SK-N-SH (cell line): ENCODE measurements around the gene TMEM214. TPM values are rescaled to one million over a fixed set of nuclear protein-coding genes. Genes with fewer than 3 reads are reported as not detected.
A peak's percentile ranks its signal among the peaks of the same experiment; 100 is the strongest.

Experiments
- CTCF ChIA-PET: fragments of 300-600, 350-600 bp; formaldehyde crosslinking; extraction: SDS; loops from one replicate; lab custom pipeline; 2021; lab: Yijun Ruan, JAX
- POLR2A ChIA-PET: fragments of 350-600 bp; sonication (Branson Sonifier 250); formaldehyde crosslinking; extraction: SDS; loops from one replicate; lab custom pipeline; 2020; ENCODE audit warnings: antibody characterized with exemption, inconsistent platforms; lab: Yijun Ruan, JAX
- DNase-seq: peaks from one replicate; pipeline ENCODE4 v3.0.0; 2012
- H2AFZ ChIP-seq: fragments of 200-600 bp; sonication (generic); 2 replicates; pipeline ENCODE4 v1.8.1; 2016; ENCODE audit warnings: antibody characterized with exemption, mild to moderate bottlenecking, low read depth
- H3F3A ChIP-seq: fragments of 200-600 bp; sonication (generic); replicated peaks from 2 replicates; pipeline ENCODE3; 2016; ENCODE audit warnings: antibody characterized with exemption, mild to moderate bottlenecking; ENCODE audit not compliant: insufficient read depth
- H3K27ac ChIP-seq, 2 experiments: fragments of 200-500 bp in 1 of 2; fragments of 200-600 bp in 1 of 2; sonication (Bioruptor generic) in 1 of 2; sonication (generic), shearing (Covaris generic) in 1 of 2; 2 replicates each; pipeline versions ENCODE4 v1.5.1 to v1.6.1; 2014 to 2016; ENCODE audit warnings: low read depth in 2 of 2, inconsistent platforms in 1 of 2, low read length in 1 of 2, mild to moderate bottlenecking in 1 of 2, mixed read lengths in 1 of 2
- H3K27me3 ChIP-seq: fragments of 200-600 bp; sonication (generic), shearing (Covaris generic); 2 replicates; pipeline ENCODE4 v1.6.1; 2016; ENCODE audit warnings: mixed run types; ENCODE audit not compliant: insufficient read depth
- H3K36me3 ChIP-seq, 2 experiments: fragments of 200-500 bp in 1 of 2; fragments of 200-600 bp in 1 of 2; sonication (Bioruptor generic) in 1 of 2; sonication (generic) in 1 of 2; replicated peaks in 1 of 2; 2 replicates each; pipeline versions ENCODE3 to v1.5.1; 2014 to 2016; ENCODE audit warnings: low read length in 1 of 2, mild to moderate bottlenecking in 1 of 2; ENCODE audit not compliant: insufficient read depth in 2 of 2, control insufficient read depth in 1 of 2
- H3K4me1 ChIP-seq, 2 experiments: fragments of 200-500 bp in 1 of 2; fragments of 200-600 bp in 1 of 2; sonication (Bioruptor generic) in 1 of 2; sonication (generic), shearing (Covaris generic) in 1 of 2; 2 replicates each; pipeline versions ENCODE4 v1.5.1 to v1.6.1; 2014 to 2016; ENCODE audit warnings: low read depth in 1 of 2, low read length in 1 of 2, mixed run types in 1 of 2; ENCODE audit not compliant: insufficient read depth in 2 of 2, control insufficient read depth in 1 of 2
- H3K4me2 ChIP-seq: fragments of 200-600 bp; sonication (generic), shearing (Covaris generic); 2 replicates; pipeline ENCODE4 v1.6.1; 2017; ENCODE audit warnings: mixed run types
- H3K4me3 ChIP-seq, 2 experiments: fragments of 200-500 bp in 1 of 2; fragments of 200-600 bp in 1 of 2; sonication (Bioruptor generic) in 1 of 2; sonication (generic), shearing (Covaris generic) in 1 of 2; 2 replicates each; pipeline versions ENCODE4 v1.5.1 to v1.8.1; 2014 to 2016; ENCODE audit warnings: low read depth in 2 of 2, inconsistent platforms in 1 of 2, low read length in 1 of 2, mild to moderate bottlenecking in 1 of 2, mixed read lengths in 1 of 2, moderate library complexity in 1 of 2
- H3K79me2 ChIP-seq: fragments of 200-600 bp; sonication (generic); 2 replicates; pipeline ENCODE4 v1.8.1; 2017; ENCODE audit warnings: mild to moderate bottlenecking; ENCODE audit not compliant: insufficient read depth
- H3K9ac ChIP-seq: fragments of 200-600 bp; sonication (generic); 2 replicates; pipeline ENCODE4 v1.6.1; 2017; ENCODE audit warnings: mixed run types
- H3K9me2 ChIP-seq: fragments of 200-600 bp; sonication (generic); 2 replicates; pipeline ENCODE4 v1.6.1; 2017; ENCODE audit warnings: mixed run types
- H3K9me3 ChIP-seq: fragments of 200-600 bp; sonication (generic); 2 replicates; pipeline ENCODE4 v1.6.1; 2017; ENCODE audit warnings: mixed run types, mild to moderate bottlenecking, moderate library complexity
- H4K20me1 ChIP-seq: fragments of 200-600 bp; sonication (generic); 2 replicates; pipeline ENCODE4 v1.6.1; 2017; ENCODE audit warnings: mild to moderate bottlenecking, mixed run types; ENCODE audit not compliant: insufficient read depth
- CHD2 ChIP-seq: fragments of 150-350 bp; IDR thresholded peaks from 2 replicates; pipeline ENCODE4 v1.6.1; 2018; ENCODE audit warnings: low read length; ENCODE audit not compliant: partially characterized antibody
- ELF1 ChIP-seq: IDR thresholded peaks from 2 replicates; pipeline ENCODE4 v1.4.0; 2012
- EP300 ChIP-seq, 2 experiments: IDR thresholded peaks; 2 replicates each; pipeline versions ENCODE4 v1.4.0 to v1.6.1; 2012; ENCODE audit warnings: borderline replicate concordance in 1 of 2, low read depth in 1 of 2, low read length in 1 of 2
- EZH2phosphoT487 ChIP-seq: fragments of 200-600 bp; sonication (generic); IDR thresholded peaks from 2 replicates; pipeline ENCODE4 v1.6.1; 2017; ENCODE audit warnings: low read depth, mixed run types, mild to moderate bottlenecking, antibody characterized with exemption, moderate library complexity, borderline replicate concordance
- FOSL2 ChIP-seq: IDR thresholded peaks from 2 replicates; pipeline ENCODE4 v1.4.0; 2012; ENCODE audit warnings: low read depth, mild to moderate bottlenecking, moderate library complexity, borderline replicate concordance
- FOXM1 ChIP-seq: IDR thresholded peaks from 2 replicates; pipeline ENCODE4 v1.4.0; 2012; ENCODE audit warnings: low read depth, mild to moderate bottlenecking
- GATA2 ChIP-seq: sonication (generic); formaldehyde crosslinking; IDR thresholded peaks from 2 replicates; pipeline ENCODE4 v1.5.0; 2020; ENCODE audit warnings: mild to moderate bottlenecking, missing genetic modification reagents
- IRF3 ChIP-seq: fragments of 150-350 bp; IDR thresholded peaks from 2 replicates; pipeline ENCODE4 v1.6.1; 2016; ENCODE audit warnings: mild to moderate bottlenecking, low read depth, low read length
- MAX ChIP-seq: IDR thresholded peaks from 2 replicates; pipeline ENCODE4 v1.4.0; 2012; ENCODE audit warnings: low read depth
- MEF2A ChIP-seq: IDR thresholded peaks from 2 replicates; pipeline ENCODE4 v1.4.0; 2012; ENCODE audit warnings: low read depth, borderline replicate concordance
- MXI1 ChIP-seq: IDR thresholded peaks from 2 replicates; pipeline ENCODE4 v1.6.1; 2012; ENCODE audit warnings: mild to moderate bottlenecking, low read depth, low read length, improper control_type of control experiment
- NFIC ChIP-seq: IDR thresholded peaks from 2 replicates; pipeline ENCODE4 v1.4.0; 2012; ENCODE audit warnings: borderline replicate concordance
- NRF1 ChIP-seq: IDR thresholded peaks from 2 replicates; pipeline ENCODE4 v1.6.1; 2012; ENCODE audit warnings: low read depth, mild to moderate bottlenecking, low read length
- POLR2AphosphoS5 ChIP-seq: IDR thresholded peaks from 2 replicates; pipeline ENCODE4 v1.6.1; 2012; ENCODE audit warnings: low read depth, low read length
- RFX5 ChIP-seq: IDR thresholded peaks from 2 replicates; pipeline ENCODE4 v1.6.1; 2012; ENCODE audit warnings: mild to moderate bottlenecking, improper control_type of control experiment, low read length
- SIN3A ChIP-seq: IDR thresholded peaks from 2 replicates; pipeline ENCODE4 v1.6.1; 2012; ENCODE audit warnings: low read depth, mild to moderate bottlenecking, low read length, moderate library complexity, borderline replicate concordance
- SMC3 ChIP-seq: IDR thresholded peaks from 2 replicates; pipeline ENCODE4 v1.6.1; 2012; ENCODE audit warnings: low read depth, low read length, improper control_type of control experiment
- TAF1 ChIP-seq: IDR thresholded peaks from 2 replicates; pipeline ENCODE4 v1.6.1; 2012; ENCODE audit warnings: low read depth, mild to moderate bottlenecking, low read length, moderate library complexity, borderline replicate concordance
- TEAD4 ChIP-seq: IDR thresholded peaks from 2 replicates; pipeline ENCODE4 v1.4.0; 2012; ENCODE audit warnings: mild to moderate bottlenecking, borderline replicate concordance; ENCODE audit not compliant: insufficient read depth
- ZBTB33 ChIP-seq: IDR thresholded peaks from 2 replicates; pipeline ENCODE4 v1.4.0; 2012; ENCODE audit warnings: low read depth, borderline replicate concordance
- WGBS: methylation state at CpG from one replicate; pipeline ENCODE4 v1.1.6; 2017; ENCODE audit warnings: low lambda C conversion rate; 5-methylcytosine and 5-hydroxymethylcytosine counted together
- polyA plus RNA-seq, 3 experiments: library from polyadenylated mRNA; depleted of rRNA; stranded (reverse); fragments of >200 nt; gene quantifications; 2 replicates each; pipeline ENCODE4 v1.2.3, GENCODE V29; 2012

Gene TMEM214
- polyA plus RNA-seq, 1 of the 3 experiments (the other 2 are of a cell fraction), result 69.4 TPM

- TF ChIP-seq MEF2A, result no peak
- peak; percentile 76 for TF ChIP-seq TAF1
- no peak for TF ChIP-seq GATA2 (CRISPR knock-in tag)
- no peak for TF ChIP-seq FOSL2
- no peak for TF ChIP-seq TEAD4
- no peak for TF ChIP-seq SMC3
- TF ChIP-seq EZH2phosphoT487, result no peak
- peak; percentile 91 for TF ChIP-seq CHD2
- TF ChIP-seq RFX5, result no peak
- peak; percentile 96 for TF ChIP-seq MXI1
- no peak for TF ChIP-seq IRF3
- no peak for TF ChIP-seq NFIC
Observed at GRCh38 chr2:27032495-27033252, at the start of gene TMEM214 (continued).

GRCh38 chr2:26983746-26984145, 49.0 kb upstream of the TMEM214 start:
- no peaks in the 10 kb centered on the region for H3K9me2 ChIP-seq
- no peak overlapping the region for H3K4me3 ChIP-seq
- no peak overlapping the region for H2AFZ ChIP-seq
- H3K36me3 ChIP-seq, result no peaks in the 10 kb centered on the region
- no peak for TF ChIP-seq POLR2AphosphoS5
- no peak for TF ChIP-seq FOXM1
- no peak for TF ChIP-seq ELF1
- TF ChIP-seq SIN3A, result no peak
- TF ChIP-seq MXI1, result no peak
- TF ChIP-seq ZBTB33, result no peak
- TF ChIP-seq CHD2, result no peak
- TF ChIP-seq MAX, result no peak
- TF ChIP-seq EP300 (IDR thresholded peaks at IDR 0.05; ENCODE audit: borderline replicate concordance in 1 of 2, low read depth in 1 of 2, low read length in 1 of 2), result no peak
- TF ChIP-seq SMC3, result no peak
- no peak for TF ChIP-seq NRF1
- TF ChIP-seq TAF1, result no peak
- TF ChIP-seq, all 33 proteins: peak for 0
- Histone ChIP-seq H3K27ac (no peak overlapping the region), H3K9me3 (no peaks in the 10 kb centered on the region), H3F3A (peaks cover 14% of the 10 kb centered on the region), H3K27me3 (no peaks in the 10 kb centered on the region), H3K4me2 (no peak overlapping the region), H3K4me1 (peaks cover 12% of the 10 kb centered on the region in 2 experiments; a peak in 3 of 4 replicates), H3K9ac (no peak overlapping the region), H4K20me1 (peaks cover 8% of the 10 kb centered on the region), H3K79me2 (no peaks in the 10 kb centered on the region)
- ChIA-PET POLR2A (no interaction called here), CTCF (interaction anchor here (0.7 to 25.8 kb wide), 11 partner anchors 11 to 140 kb away, joined by 3 to 257 read pairs (median 16); partner anchors contain the start of genes MAPRE3 and OST4)
- WGBS, result 83% methylated on average over 3 of the region's 3 CpGs
- DNase-seq, result no peak
